ENCODE data around the gene ZNF653. TPM values are rescaled to one million over a fixed set of nuclear protein-coding genes. Genes with fewer than 3 reads are reported as not detected.
A peak's percentile ranks its signal among the peaks of the same experiment; 100 is the strongest.

Gene ZNF653
- total and polyA plus RNA-seq, 9 of the 15 experiments (the other 6 are each of a cell fraction or from before 2014, with no cell fraction given): 1.6 to 8.0 (median 4.2) TPM; not detected in 2

DNA sequence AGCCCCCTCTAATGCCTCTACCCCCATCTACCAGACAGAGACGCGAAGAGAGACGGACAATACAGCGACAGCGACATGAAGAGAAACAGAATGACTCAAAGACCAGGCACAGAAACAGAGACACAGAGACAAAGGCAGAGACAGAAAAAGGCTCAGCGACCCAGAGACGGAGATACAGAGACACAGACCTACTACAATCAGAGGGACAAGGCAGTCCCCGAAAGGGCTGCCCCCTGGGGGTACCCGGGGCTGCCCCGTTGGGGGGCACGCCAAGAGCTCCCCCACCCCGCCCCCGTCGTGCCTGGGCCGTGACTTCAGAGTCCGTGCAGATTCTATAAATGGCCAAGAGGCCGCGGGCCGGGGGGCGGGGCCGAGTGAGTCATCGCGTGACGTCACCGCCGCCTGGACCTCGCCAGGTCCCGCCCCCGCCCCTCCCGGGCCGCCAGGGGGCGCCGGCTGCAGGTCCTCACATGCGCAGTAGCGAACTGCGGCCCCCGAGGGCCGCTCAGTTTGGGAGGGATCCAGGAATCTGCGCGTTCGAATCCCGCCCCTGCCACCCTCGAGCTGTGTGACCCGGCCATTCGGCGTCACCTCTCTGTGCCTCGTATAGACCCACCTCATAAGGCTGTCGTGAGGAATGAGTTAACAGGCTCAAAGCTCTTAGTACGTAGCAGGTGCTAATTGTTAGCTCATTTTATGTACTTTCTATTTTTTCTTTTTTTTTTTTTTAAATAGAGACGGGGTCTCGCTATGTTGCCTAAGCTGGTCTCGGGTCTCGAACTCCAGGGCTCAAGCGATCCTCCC is 30.4 kb upstream of the ZNF653 start (continued):
- TF ChIP-seq, protein P1, sequence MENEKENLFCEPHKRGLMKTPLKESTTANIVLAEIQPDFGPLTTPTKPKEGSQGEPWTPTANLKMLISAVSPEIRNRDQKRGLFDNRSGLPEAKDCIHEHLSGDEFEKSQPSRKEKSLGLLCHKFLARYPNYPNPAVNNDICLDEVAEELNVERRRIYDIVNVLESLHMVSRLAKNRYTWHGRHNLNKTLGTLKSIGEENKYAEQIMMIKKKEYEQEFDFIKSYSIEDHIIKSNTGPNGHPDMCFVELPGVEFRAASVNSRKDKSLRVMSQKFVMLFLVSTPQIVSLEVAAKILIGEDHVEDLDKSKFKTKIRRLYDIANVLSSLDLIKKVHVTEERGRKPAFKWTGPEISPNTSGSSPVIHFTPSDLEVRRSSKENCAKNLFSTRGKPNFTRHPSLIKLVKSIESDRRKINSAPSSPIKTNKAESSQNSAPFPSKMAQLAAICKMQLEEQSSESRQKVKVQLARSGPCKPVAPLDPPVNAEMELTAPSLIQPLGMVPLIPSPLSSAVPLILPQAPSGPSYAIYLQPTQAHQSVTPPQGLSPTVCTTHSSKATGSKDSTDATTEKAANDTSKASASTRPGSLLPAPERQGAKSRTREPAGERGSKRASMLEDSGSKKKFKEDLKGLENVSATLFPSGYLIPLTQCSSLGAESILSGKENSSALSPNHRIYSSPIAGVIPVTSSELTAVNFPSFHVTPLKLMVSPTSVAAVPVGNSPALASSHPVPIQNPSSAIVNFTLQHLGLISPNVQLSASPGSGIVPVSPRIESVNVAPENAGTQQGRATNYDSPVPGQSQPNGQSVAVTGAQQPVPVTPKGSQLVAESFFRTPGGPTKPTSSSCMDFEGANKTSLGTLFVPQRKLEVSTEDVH (IDR thresholded peaks at IDR 0.05; ENCODE audit: low read depth, partially characterized antibody): peak; percentile 58
- TF ChIP-seq CUX1 (CRISPR knock-in tag; IDR thresholded peaks at IDR 0.05) (no peak), DPF2 (IDR thresholded peaks at IDR 0.05) (peak; percentile 73; the same call in 1 of the 2 replicates), KLF10 (CRISPR knock-in tag; IDR thresholded peaks at IDR 0.05) (no peak), CC2D1A (IDR thresholded peaks at IDR 0.05) (0 out of 2 replicates have a peak, but pooled peaks have one; percentile 20), ATF7 (IDR thresholded peaks at IDR 0.05) (peak; percentile 99), JUND (IDR thresholded peaks at IDR 0.05; ENCODE audit: borderline replicate concordance, low read depth, low read length) (peak; percentile 100), JUND (tag; IDR thresholded peaks at IDR 0.05; ENCODE audit: borderline replicate concordance, low read depth, low read length) (peak; percentile 98), PRMT5 (CRISPR knock-in tag; IDR thresholded peaks at IDR 0.05) (no peak), RAD21 (CRISPR knock-in tag; conservative IDR thresholded peaks at IDR 0.05 in 1 of 2, IDR thresholded peaks at IDR 0.05 in 1 of 2) (peak; percentile 50 to 54), CTBP1 (IDR thresholded peaks at IDR 0.05; ENCODE audit: borderline replicate concordance) (peak; percentile 57; the same call in 1 of the 2 replicates), NCOR1 (IDR thresholded peaks at IDR 0.05) (0 out of 2 replicates have a peak, but pooled peaks have one; percentile 43), GABPB1 (CRISPR knock-in tag; IDR thresholded peaks at IDR 0.05) (peak; percentile 77), POLR3A (IDR thresholded peaks at IDR 0.05; ENCODE audit: borderline replicate concordance, extremely low read depth, insufficient read depth, insufficient read length) (no peak), PTRF (tag; IDR thresholded peaks at IDR 0.05) (no peak)

Data from K562 (cell line).